HG03060 (cell line): ENCODE results near the gene GZMM.
"Not testable (repeated sequence)": the region's sequence is repeated elsewhere in the genome, so short reads cannot be mapped to it uniquely, and the experiment has no call there.

Source experiments
- ATAC-seq: cut with Tn5 transposase; IDR thresholded peaks from one replicate; pipeline ENCODE4 v1.9.1; 2021; ENCODE audit warnings: low read depth, moderate number of reproducible peaks; ENCODE audit not compliant: unreplicated experiment

Gene GZMM

DNA sequence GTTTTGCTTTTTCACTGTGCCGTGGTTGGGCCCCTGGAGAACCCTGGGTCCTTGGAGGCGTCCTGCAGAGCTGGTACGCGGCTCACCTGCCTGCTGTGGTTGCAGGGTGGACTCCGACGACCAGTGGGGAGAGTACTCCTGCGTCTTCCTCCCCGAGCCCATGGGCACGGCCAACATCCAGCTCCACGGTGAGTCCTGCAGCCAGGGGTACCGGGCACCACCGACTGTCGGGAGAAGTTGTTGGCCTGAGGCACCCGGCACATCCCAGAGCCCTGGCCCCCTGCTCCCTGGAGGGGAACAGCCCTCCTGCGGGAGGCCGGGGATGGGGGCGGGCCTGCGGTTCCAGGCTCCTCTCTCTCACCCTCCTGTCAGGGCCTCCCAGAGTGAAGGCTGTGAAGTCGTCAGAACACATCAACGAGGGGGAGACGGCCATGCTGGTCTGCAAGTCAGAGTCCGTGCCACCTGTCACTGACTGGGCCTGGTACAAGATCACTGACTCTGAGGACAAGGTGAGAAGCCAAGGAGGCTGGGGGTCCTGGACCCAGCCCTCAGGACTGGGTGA lies 36.5 kb downstream of the GZMM start:
- ATAC-seq: no peak

DNA sequence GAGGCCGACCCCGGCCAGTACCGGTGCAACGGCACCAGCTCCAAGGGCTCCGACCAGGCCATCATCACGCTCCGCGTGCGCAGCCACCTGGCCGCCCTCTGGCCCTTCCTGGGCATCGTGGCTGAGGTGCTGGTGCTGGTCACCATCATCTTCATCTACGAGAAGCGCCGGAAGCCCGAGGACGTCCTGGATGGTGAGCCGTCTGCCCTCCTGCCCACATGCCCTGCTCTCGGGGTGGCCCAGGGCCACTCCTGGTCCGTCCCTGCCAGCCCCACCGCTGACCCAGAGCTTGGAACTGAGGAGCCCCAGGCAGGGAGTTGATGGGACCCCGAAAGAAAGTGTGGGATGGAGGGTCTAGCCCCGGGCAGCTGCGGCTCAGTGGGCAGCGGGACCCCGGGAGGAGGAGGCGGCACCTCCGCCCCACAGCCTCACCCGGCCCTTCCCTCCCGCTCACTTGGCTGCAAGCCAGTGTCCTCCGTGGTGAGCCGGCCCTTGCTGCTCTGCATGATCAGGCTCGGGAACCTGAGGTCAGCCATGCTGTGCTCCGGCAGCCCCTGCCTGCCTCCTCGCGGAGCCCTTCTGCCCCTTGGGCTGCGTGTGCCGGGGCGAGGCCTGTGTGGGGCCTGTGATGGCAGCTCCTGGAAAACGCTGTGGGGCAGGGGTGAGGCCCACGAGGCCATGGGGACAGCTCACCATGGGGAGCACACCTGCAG lies 37.7 kb downstream of the GZMM start:
- no peak for ATAC-seq

GRCh38 chr19:582497-583197 lies 38.8 kb downstream of the GZMM start:
- no peak for ATAC-seq

DNA sequence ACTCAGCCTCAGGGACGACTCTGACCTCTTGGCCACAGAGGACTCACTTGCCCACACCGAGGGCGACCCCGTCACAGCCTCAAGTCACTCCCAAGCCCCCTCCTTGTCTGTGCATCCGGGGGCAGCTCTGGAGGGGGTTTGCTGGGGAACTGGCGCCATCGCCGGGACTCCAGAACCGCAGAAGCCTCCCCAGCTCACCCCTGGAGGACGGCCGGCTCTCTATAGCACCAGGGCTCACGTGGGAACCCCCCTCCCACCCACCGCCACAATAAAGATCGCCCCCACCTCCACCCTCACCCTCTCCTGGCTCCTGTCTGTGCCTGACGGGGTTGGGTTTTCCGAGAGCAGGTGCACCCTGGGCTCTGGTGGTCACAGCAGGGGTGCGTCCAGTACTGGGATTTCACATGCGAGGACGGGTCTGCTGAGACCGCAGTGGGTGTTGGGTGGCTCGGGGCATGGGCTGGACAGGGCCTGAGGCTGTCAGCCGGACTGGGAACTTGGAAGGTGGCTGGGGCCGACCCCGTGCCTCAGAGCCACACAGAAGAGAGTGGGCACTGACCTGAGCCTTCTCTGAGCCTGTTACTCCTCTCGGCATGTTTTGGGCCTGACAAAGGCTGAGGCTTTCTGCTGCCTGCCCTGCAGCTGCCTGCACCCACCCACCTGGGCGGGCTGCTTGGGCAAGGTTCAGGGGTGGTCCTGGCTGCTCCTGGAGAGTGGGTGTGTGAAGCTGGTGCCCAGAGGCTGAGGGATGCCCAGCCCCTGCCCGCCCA lies 39.5 kb downstream of the GZMM start:
- ATAC-seq: no peak

GRCh38 chr19:583968-584239 lies 40.1 kb downstream of the GZMM start:
- no peak for ATAC-seq

DNA sequence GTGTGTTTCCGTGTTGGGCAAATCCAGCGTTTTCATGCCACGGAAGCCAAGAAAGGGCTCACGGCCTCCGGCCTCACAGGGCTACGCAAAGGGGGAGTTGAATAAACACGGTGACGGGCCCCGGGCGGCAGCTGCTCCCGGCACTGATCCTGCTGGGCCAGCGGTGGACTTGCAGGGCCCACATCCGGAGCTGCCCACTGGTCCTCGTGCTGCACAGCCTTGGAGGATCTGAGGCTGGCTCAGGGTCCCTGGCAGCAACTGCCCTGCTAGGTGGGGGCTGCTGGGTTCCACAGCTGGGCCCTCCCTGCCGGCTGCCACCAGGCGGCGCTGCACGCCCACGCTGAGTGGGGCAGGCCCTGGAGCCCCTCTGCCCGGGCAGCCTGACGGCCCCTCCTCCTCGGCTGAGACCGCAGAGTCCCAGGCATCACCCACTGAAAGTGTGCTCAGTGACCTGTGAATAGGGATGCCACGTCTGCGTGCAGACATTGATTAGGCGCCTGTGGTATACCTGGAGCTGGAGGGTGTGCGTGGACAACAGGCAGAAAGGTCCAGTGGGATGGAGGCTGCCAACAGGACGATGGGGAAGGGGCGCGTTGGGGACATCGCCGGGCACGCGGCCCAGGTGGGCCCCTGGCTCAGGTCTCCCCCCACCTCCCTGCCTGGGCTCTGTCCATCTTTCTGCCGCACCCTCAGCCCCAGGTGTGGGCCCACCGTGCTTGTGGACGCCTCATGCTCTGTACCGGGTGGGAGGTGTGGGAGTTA lies 40.6 kb downstream of the GZMM start:
- ATAC-seq: no peak

DNA sequence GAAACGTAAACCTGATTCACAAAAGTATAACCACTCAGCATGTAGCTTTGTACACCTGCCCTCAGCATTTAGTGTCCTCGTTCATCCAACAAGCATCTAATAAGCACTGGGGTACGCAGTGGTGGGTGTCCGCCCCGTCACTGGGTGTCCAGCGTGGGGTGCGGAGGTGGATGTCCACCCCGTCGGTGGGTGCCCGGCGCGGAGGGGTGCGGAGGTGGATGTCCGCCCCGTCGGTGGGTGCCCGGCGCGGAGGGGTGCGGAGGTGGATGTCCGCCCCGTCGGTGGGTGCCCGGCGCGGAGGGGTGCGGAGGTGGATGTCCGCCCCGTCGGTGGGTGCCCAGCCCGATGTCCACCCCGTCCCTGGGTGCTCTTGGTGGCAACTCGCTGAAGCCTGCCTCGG lies 41.3 kb downstream of the GZMM start:
- ATAC-seq: not testable (repeated sequence)

DNA sequence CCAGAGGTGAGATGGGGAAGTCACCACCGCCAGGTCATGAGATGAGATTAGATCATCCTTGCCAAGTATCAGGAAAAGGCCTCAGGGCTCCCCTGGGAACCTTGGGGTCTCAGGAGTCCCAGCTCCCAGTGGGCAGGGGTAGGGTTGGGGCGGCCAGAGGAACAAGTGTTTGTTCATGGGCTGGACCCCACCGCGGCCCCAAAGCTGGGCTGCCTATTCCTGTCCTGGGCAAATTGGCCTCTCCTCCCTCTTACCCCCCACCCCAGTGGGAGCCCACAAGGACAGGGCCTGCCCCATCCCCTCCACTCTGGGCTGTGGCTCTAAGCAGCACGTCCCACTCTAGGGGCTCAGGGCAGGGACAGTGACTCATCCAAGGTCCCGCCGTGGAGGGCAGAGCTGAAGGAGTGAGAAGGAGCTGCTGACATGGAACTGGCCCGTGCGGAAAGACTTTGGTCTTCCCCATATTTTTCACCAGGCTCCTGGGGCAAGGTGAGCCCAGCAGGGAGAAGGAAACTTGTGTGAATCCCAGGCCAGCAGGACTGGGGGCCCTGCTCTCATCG lies 41.8 kb downstream of the GZMM start:
- ATAC-seq: no peak

DNA sequence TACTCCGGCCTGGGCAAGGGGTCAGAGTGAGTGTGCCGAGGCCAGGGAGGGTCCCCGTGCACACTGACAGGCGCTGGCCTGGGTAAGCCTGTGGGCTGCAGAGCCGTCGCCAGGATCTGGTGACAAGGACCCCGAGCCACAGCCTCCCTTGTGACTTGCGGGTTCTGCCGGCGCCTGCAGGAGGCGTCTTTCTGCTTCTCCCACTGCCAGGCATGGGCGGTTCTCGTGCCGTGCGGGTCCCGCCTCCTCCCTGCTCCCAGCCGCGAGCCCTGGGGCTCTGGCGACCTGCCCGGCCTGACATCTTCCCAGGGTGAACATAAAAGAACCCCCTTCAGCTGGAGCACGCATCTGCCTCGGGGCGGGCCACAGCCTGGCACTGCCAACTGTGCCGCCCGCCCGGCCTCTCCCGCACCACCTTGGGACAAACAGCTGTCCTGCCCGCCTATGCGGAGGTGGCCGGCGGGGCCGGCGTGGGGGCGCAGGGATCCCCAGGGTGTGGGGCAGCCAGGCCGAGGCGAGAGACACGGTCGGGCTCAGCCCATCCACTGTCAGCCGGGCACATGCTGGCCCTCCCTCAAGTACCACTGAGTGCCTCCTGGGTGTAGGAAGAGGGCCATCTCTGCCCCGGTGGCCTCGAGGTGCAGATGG lies 44.4 kb downstream of the GZMM start:
- no peak for ATAC-seq

DNA sequence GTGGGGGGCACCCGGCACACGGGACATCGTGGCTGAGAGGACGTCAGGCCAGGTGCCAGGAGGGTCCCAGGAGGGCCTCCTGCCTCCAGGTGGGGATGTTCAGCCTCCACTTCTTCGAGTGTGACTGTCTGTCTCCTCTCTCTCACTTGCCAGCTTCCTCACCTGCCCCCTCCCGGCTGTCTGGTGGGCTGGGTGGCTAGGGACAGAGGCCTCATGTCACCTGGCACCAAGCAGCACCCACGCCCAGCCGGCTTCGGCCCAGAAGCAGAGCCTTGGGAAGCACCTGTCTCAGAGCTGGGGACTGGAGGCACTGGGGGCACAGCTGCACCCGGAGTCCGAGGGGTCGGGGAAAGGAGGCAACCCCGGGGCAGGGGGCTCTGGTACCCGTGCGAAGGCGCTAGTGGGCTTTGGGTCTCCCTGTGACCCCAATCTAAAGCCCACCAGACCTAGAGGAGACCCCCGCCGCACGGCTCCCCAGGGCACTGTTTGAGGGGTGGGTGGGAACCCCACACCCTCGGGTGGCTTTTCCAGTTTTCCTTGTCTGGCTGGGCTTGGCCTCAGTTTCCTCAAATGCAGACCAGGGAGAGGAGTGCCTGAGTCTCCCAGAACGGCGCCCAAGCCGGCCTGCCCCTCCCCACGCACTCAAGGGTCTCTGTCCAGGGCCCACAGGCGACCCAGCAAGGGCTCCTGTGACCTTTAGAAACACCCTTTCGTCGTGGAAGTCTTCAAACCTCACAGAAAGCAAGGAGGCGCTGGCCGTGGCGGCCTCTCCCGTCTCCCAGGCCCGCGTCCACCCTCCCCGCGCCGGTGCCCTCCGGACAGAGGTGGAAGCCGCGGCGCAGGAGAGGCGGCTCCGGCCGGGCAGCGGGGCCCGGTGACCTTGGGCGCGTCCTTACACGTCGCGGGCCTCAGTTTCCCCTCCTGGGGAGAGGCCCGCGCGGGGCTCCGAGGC lies 45.2 kb downstream of the GZMM start:
- ATAC-seq: no peak

GRCh38 chr19:589693-590395 lies 46.0 kb downstream of the GZMM start, which contains the start of gene HCN2:
Gene HCN2, plus strand, starts transcription at chr19:589881. Its CDS starts 65 bp downstream, at chr19:589946.
- ATAC-seq: no peak

DNA sequence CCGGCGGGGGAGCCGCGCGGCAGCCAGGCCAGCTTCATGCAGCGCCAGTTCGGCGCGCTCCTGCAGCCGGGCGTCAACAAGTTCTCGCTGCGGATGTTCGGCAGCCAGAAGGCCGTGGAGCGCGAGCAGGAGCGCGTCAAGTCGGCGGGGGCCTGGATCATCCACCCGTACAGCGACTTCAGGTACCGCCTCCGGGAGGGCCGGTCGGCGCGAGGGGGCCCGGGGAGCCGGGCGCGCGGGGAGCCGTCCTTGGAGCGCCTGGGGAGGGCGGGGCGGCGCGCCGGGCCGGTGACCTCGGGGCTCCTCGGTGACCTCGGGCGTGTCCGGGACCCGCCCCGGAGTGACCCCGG lies 46.5 kb downstream of the GZMM start:
- ATAC-seq: no peak

GRCh38 chr19:590750-591098 lies 46.9 kb downstream of the GZMM start:
- ATAC-seq: no peak

- no peak for ATAC-seq
These were observed 47.5 kb downstream of the GZMM start for GRCh38 chr19:591099-591958.

DNA sequence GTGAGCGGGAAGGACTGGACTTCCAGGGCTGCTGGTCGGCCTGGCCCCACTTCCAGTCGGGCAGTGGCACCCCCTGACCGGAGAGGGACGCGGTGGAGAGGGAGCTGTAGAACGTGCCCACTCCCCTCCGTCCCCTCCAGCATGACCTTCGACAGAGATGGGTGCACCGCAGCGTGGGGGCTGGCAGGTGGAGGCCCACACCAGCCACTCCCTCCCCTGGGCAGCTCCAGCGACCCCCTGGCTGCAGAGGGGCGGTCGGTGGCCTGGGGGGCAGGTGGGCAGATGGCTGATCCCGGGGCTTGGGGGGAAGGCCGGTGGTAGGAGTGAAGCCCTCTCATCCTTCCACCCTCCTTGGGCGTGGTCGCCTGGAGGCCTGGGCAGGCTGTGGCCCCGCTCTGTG lies 48.2 kb downstream of the GZMM start:
- ATAC-seq: no peak

DNA sequence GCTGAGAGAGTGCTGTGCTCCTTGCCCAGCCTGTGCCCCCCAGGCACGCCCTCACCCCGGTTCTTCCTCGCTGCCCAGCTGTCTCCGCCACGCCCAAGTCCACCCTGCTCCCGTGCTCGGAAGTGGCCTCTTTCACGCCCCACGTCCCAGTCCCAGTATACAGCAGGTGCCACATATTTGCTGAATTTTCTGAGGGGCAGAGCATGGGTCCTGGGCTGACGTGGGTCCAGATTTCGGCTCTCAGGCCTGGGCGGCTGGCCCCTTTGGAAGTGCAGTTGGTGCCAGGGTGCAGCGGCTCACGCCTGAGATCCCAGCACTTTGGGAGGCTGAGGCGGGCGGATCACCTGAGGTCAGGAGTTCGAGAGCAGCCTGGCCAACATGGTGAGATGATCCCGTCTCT lies 49.2 kb downstream of the GZMM start:
- ATAC-seq: no peak

DNA sequence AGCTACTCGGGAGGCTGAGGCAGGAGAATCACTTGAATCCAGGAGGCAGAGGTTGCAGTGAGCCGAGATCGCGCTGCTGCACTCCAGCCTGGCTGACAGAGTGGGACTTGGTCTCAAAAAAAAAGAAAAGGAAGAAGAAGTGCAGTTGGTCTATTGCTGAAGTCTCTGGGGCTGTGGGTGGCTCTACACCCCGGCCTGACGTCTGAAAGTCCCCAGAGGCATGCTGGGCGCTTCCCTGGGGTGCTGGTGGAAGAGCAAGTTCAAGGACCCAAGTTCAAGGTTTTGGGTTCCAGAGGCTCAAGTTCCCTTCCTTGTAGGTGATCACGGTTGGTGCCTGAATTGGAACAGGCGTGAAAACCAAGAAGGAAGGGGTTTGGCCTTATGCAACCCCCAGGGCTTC lies 49.7 kb downstream of the GZMM start:
- ATAC-seq: no peak
